ENCODE data around the gene NPFFR1. TPM values are rescaled to one million over a fixed set of nuclear protein-coding genes. Genes with fewer than 3 reads are reported as not detected.

Gene NPFFR1
- polyA plus RNA-seq, 4 donors: 0.10 to 0.22 (median 0.15) TPM

DNA sequence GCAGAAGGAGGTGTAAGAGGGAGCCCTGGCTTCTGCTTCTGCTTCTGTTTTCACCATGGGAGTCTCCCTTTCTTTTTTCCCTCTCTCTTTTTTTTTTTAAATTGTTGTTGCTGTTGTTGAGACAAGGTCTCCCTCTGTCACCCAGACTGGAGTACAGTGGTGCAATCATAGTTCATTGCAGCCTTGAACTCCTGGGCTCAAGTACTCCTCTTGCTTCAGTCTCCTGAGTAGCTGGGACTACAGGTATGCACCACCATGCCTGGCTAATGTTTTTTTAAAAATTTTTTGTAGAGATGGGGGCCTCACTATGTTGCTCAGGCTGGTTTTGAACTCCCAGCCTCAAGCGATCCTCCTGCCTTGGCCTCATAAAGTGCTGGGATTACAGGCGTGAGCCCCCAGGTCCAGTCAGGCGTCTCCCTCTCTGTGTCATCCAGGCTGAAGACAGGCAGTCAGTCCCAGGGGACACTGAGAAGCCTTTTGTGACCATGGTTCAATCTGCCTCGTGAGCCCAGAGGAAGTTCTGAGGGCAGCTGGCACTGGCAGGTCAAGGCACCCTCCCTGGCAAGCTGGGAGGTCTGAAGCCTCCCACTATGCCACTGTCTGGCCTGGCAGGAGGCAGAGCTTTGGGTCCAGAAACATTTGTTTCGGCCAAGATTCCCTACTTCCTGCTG, 33.6 kb upstream of the NPFFR1 start:
- no peak for DNase-seq (ENCODE audit: low read depth in 4 of 4, low spot score in 2 of 4)

DNA sequence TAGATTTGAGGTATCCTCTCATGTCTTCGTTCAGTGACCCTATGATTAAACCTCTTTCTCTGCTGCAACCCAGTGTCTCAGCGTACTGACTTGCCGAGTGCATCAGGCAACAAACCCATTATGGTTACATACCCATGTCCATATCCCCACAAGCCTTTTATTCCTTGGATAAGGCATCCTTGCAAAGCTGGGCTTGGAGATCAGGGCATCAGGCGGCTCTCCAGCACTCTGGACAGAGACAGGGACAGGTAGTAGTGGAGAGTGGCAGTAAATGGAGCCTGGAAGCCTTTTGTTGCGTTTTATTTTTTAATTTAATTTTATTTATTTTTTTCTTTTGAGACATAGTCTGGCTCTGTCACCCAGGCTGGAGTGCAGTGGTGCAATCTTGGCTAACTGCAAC, 32.0 kb upstream of the NPFFR1 start:
- no peak for DNase-seq (ENCODE audit: low read depth in 4 of 4, low spot score in 2 of 4)

DNA sequence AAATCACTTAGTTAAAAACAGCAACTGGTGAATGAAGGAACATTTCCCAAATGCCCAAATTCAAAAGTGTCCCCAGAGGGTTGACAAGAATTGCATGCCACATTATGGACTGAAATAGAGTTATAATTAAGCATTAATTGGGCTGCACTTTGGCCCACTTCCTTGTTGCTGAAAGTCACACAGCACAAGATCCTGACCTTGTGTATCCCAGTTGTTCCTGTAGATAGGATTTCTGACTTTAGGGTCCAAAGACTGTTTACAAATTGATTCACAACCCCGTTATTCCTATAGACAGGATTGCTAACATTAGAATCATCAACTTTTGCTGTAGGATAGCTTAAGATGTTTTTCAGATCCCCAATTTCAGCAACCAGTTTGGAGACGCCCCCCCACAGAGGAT, 31.5 kb upstream of the NPFFR1 start:
- no peak for DNase-seq (ENCODE audit: low read depth in 4 of 4, low spot score in 2 of 4)

DNA sequence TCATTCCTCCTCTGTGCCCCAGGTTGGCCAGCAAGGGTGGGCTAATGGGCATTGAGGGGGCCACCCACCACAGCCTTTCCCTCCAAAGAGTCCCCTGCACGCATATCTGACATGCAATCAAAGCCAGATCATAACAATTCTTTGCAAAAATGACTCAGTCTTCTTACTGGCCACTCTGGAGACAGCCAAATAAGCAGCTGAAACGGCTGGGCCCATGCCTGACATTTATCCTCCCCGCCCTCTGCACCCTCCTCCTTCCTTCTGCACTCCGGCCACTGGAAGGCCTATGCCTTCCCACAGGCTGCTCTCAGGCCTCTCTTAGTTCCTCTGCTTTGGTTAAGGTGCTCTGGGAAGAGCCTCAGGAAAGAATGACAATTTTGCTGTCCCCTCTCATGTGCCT, 29.2 kb upstream of the NPFFR1 start:
- no peak for DNase-seq (ENCODE audit: low read depth in 4 of 4, low spot score in 2 of 4)

DNA sequence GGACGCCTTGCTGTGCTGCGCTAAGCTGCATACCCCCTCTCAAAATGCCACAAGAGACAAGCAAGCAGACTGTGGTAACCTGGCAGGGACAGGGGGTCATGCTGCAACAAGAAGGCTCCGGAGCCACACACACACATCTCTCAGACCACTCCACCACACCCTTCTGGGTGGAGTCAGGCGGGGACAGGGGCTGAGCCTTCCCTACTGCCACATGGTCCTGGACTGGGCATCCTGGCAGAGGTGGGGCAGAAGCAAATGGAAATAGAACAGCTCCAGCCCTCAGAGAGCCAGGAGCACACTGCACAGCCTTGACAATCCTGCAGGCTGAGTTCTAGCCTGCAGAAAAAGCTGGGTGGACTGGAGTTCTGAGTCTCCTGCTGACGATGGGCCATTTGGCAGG, 28.4 kb upstream of the NPFFR1 start:
- DNase-seq (ENCODE audit: low read depth in 4 of 4, low spot score in 2 of 4): no peak

DNA sequence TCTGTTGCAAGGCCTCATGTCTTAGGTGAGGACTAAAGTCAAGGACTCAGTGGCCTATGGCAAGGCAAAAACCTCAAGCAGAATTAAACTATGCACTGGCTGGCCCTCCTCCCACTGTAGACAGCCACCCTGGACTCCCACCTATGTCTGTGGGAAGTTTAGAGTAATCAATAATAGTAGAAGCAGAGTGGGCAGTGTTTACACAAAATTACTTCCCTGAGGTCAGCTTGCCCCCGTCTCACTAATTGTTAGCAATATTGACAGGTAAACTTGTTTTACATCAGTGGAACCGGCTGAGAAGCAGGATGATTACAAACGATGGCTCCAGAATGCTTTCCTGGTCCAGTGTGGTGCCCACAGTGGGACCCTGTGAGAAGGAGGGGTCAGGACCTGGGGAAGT, 27.9 kb upstream of the NPFFR1 start:
- DNase-seq (ENCODE audit: low read depth in 4 of 4, low spot score in 2 of 4): no peak

DNA sequence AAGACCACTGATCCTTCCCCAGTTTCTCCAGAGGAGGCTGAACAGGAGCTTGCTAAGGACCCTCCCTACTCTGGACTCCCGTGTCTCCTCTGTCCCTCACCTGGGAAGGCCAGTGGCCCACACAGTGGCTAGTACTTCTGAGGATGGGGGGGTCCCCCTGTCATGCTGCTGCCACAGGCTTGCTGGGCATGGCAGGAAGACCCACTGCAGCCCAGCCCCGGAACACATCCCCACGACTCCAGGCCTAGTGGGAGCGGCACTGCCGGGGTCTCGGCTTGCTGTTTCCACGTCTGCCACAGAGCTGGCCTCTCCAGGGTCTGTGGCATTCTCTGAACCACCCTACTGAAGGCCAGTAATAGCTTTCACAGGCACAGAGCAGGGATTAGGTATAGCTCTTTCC, 25.9 kb upstream of the NPFFR1 start:
- no peak for DNase-seq (ENCODE audit: low read depth in 4 of 4, low spot score in 2 of 4)

DNA sequence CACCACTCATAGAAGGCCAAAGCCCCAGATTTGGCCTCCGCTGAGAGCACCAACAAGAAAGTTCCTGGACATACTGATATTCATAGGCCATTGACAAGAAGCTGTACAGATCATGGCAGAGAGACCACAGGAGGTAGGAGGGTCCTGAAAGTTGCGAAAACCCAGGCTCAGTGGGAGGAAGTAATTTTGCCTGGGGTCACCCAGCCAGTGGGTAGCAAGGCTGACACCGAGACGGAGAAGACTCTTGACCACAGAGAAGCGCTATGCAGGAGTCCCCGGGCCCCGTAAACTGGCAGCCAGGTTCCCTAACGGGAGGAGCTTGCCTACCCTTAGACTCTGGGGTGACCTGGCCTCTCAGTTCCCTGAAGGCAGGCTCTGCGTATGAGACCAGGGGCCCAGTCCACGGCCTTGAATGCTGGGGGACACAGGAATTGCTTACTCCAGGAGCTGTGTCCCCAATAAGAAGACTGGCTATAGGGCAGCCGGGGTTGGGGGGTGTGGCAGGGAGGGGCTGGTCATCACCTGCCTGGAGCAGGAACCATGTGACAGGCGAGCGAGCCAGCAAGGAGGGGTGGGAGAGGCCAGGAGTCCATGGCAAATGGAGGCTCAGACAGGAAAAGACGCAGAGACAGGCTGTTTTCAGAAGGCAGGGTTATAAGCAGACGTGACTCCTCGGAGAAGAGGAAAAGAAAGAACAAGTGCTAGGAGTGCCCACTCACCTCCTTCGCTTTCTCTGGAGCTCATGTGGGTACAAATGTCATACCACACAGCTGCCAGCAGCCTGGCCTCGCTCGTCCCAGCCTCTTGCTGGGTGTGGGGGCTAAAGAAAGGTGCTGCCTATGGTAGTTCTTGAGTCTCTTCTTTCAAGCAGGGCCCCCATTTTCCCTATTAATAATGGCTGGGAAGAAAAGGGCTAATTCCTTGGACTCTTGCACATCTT, 24.6 kb upstream of the NPFFR1 start:
- DNase-seq (ENCODE audit: low read depth in 4 of 4, low spot score in 2 of 4): no peak

DNA sequence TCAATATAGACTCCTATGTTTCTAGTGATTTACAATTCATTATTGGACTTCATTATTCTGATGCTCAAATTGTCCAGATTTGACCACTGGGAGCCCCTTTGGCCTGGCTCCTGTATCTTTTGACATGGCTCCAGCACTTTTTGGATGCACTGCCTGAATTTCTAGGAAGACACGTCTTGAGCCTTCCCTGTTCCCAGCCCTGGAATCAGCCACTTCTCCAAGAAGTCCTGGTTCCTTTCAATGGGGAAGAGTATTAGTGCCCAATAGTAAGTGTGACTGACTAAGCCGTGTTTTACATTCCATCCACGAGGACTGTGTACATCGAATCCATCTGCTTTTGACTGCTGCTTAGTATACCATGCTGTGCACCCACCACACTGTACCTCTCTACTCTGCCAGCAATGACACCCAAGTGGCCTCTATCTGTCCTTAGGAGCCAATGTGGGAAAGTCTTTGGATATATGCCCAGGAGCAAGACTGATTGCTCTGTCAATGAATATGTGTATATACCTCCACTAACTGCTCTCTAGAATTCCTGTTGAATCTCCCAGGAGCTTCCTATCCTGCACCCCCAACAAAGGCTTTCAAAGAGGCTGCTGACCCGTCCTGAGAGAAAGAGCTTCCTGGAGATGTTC, 23.2 kb upstream of the NPFFR1 start:
- no peak for DNase-seq (ENCODE audit: low read depth in 4 of 4, low spot score in 2 of 4)

DNA sequence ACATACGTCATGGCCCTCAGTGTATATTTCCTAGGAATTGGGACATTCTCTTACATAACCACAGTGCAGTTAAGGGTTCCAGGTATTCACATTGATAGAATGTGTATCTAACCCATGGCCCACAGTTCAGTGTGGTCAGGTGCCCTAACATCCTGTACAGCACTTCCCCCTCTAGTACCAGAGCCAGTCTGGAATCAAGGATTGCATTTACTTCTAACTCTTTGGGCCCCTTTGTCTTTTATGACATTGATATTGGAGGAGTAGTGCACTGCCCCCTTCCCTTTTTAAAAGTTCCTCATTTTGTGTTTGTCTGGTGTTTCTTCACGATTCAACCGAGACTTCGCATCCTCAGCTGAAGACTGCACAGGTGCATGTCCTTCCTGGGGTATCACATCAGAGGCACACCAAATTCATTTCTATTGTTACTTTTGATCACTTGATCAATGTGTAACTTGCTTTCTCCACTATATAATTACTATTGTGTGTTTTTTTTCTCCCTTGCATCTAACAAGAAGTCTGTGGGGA, 22.4 kb upstream of the NPFFR1 start:
- no peak for DNase-seq (ENCODE audit: low read depth in 4 of 4, low spot score in 2 of 4)

DNA sequence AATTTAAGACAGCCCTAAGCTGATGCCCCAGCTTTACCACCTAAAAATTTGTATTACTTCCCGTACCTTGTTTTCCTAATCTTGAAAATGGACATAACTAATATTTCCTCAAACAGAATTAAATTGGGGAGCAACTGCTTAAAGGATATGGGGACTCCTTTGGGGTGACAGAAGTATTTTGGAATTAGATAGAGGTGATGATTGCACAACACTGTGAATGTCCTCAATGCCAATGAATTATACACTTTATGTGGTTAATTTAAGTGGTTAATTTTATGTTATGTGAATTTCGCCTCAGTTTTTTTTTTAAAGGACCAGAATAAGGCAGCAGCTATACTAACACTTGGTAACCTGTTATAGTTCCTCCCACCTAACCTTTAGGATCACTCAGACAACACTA, 19.9 kb upstream of the NPFFR1 start:
- no peak for DNase-seq (ENCODE audit: low read depth in 4 of 4, low spot score in 2 of 4)

DNA sequence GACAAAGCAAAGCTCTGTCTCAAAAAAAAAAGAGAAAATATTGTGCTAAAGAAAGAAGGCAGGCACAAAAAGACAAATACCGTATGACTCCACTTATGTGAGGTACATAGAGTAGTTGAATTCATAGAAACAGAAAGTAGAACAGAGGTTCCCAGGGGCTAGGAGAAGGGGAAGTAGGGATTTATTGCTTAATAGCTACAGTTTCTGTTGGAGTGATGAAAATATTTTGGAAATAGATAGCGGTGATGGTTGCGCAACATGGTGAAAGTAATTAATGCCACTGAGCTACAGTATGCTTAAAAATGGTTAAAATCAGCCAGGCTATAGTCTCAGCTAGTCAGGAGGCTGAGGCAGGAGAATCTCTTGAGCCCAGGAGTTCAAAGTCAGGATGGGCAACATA, 18.5 kb upstream of the NPFFR1 start:
- DNase-seq (ENCODE audit: low read depth in 4 of 4, low spot score in 2 of 4): no peak

DNA sequence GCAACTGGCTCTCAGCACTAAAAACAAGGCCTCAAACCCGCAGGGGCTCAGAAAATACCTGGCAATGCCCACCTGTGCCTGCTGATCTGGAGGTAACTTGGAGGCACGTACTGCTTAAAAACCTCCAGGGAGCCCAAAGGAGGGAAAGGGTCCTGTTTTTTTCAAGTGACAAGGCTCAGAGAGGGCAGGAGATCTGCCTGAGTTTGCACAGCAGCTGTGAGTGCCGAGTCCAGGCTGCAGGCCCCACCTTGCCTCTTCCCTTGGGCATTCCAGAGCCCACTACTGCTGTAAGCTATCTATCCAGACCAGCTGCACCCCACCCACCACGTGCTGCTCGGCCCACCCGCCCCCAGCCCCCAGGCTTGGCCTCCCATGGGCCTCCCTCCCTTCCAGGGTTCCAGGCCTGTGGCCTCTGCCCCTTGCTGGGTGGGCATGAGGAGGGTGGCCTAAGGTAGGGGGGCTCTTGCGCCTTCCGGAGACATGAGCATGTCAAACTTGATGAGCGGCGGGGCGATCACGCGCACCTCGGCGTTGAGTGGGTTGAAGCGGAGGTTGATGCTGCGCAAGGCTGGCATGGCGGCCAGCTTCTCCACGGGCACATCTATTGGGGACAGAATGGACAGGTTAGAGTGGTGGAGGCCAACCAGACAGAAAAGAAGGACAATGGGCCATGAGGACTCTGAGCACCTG, 17.2 kb upstream of the NPFFR1 start:
- DNase-seq (ENCODE audit: low read depth in 4 of 4, low spot score in 2 of 4): no peak

DNA sequence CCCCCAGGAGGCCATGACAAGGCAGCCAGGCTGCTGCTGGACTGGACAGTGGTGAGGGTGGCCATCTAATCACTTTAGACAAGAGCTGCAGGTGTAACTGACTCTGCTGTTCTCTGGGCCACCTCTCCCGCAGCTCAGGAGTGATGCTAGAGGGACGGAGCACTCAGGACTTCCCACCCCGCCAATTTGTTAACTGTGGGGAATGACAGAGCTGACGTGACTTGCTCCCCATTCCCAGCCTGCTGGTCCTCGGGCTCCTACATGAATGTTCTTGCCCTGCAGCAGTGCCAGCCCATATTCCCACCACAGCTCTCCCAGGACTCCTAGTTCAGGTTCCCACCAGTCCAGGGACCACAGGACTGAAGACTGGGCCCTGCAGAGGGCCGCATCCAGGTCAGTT, 16.7 kb upstream of the NPFFR1 start:
- DNase-seq (ENCODE audit: low read depth in 4 of 4, low spot score in 2 of 4): no peak

DNA sequence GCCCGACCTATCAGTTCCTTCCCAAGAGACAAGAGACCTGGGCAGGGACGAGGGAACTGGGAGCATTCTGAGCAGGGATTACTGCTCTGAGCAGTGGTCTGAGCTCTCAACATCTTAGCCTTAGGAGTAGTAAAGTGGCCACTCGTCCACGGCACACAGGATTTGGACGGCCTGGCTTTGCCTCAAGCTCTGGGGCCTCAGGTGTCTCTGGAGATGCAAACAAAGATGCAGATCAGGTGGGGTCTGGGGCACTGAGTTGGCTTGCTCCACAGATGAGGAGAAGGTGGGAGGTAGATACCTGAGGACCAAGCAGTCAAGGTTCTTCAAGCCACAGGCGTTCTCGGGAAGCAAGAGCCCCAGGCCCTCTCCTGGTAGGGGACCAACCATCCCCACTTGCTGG, 16.1 kb upstream of the NPFFR1 start:
- DNase-seq (ENCODE audit: low read depth in 4 of 4, low spot score in 2 of 4): no peak

DNA sequence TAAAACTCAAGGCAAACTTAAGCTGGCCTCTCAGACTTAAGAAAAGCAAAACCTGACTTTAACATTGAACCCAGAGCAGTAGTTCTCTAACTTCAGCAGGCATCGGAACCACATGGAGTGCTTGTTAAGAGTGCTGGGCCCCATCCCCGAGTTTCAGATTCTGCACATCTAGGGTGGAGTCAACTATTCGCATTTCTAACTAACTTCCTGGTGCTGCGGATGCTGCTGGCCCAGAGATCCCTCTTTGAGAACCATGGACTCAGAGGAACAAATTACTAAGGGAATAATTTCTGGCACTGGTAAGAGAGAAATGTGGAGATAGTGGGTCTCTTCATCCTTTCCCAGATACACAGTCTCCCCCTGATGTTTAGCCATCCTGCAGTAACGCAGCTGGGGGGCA, 14.6 kb upstream of the NPFFR1 start:
- no peak for DNase-seq (ENCODE audit: low read depth in 4 of 4, low spot score in 2 of 4)

DNA sequence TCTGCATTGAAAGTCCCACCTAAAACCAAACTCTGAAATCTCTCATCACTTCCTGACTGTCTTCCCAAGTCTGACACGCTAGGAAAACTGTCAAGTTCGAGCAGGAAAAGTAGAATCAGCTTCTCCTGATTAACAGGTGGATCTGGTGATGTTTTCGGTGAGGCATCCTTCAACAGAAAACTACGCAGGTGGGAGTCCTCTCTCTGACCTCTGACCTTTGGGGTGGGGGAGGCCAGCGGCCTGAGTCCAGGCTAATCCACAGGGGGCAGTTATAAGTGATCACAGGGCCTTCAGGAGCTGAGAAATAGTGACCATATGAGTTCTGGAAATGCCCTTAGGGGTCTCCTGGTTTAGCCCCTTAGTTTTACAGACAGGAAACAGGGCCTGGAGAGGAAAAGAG, 13.4 kb upstream of the NPFFR1 start:
- no peak for DNase-seq (ENCODE audit: low read depth in 4 of 4, low spot score in 2 of 4)

DNA sequence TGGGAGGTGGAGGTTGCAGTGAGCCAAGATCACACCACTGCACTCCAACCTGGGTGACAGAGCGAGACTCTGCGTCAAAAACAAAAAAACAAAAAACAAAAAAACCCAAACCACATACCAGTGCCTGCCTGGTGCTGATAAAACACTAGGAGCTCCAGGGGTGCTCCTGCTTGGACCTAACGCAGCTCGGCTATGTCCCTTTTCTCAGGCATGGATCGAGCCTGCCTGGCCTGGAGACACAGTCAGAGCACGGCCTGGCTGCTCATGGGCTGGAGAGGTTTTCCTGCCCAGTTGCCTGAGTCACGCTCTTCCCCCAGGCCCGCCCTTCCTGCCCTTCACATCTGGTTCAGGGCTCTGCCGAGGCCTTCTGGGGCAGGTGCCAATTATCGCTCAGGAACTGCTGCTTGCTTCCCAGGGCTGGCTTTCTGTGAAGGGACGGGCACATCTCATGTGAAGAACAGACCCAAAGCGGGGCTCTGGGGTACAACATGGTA, 12.6 kb upstream of the NPFFR1 start:
- no peak for DNase-seq (ENCODE audit: low read depth in 4 of 4, low spot score in 2 of 4)

DNA sequence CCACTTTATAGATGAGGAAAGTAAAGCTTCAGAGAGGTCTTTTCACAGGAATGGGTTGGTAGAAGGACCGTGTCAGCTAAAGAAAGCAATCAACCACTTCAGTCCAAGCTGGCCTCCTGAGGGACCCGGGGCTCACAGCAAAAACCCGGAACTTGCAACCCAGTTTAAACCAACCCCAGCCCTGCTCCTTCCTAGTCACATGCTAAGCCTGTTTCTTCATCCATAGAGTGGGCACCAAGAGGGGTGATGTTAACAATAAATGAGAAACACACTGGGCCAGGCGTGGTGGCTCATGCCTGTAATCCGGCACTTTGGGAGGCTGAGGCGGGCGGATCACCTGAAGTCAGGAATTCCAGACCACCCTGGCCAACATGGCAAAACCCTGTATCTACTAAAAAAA, 12.1 kb upstream of the NPFFR1 start:
- DNase-seq (ENCODE audit: low read depth in 4 of 4, low spot score in 2 of 4): no peak

DNA sequence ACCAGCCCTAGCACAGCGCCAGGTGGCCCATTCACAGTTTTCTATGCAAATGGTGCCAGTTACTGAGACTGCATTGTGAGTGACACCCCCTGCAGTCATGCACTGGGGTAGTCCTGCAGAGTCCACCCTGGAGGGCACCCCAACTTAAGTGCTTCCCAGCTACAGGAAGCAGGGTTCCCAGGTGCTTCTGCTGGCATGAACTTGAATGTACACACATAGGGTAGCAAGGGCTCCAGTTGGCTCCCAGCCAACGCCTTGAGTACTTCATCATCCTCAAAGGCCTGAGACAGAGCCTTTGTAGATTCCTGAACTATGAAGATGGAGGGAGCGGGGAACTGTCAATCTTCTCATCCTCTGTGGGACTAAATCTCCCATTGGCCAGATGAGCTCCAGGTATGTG, 11.5 kb upstream of the NPFFR1 start:
- no peak for DNase-seq (ENCODE audit: low read depth in 4 of 4, low spot score in 2 of 4)

All from left renal cortex interstitium (tissue), 4 donors.